IPS-15b (cell line): ENCODE data around the gene CPLX4.

ENCODE experiments used
- H3K27me3 ChIP-seq: one replicate; pipeline ENCODE4 v1.6.1; 2013; ENCODE audit warnings: low read length; ENCODE audit not compliant: control insufficient read depth, insufficient read depth
- H3K36me3 ChIP-seq: one replicate; pipeline ENCODE4 v1.6.1; 2013; ENCODE audit warnings: low read length; ENCODE audit not compliant: control insufficient read depth, insufficient read depth
- H3K4me1 ChIP-seq: one replicate; pipeline ENCODE4 v1.6.1; 2013; ENCODE audit warnings: mild to moderate bottlenecking, low read length; ENCODE audit not compliant: control insufficient read depth, insufficient read depth
- H3K4me3 ChIP-seq: one replicate; pipeline ENCODE4 v1.5.1; 2013; ENCODE audit warnings: low read depth, low read length
- H3K9ac ChIP-seq: one replicate; pipeline ENCODE4 v1.6.1; 2013; ENCODE audit warnings: low read depth, mild to moderate bottlenecking, low read length
- H3K9me3 ChIP-seq: one replicate; pipeline ENCODE4 v1.6.1; 2013; ENCODE audit warnings: mild to moderate bottlenecking, low read length; ENCODE audit not compliant: control insufficient read depth, insufficient read depth

The CPLX4 gene

DNA sequence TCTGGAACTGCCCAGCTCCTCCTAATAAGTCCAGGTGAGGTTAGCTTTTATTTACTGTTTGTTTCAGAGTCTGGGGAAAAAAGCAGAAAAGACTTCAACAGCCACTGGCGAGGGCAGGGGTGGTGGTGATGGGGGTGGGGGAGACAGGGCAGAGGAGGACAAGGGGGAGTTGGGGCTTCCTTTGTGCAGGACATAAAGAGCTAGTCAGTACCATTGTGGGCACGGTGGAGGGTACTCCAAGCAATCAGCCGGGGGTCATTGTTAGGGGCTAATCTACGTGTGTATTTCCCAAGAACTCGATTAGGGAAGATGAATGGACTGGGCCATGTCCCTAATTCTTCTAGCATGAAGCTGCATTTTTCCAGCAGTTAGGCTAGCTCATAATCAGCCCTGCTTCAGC lies 42.4 kb downstream of the CPLX4 start:
- Histone ChIP-seq H3K4me3 (peak overlapping the region; percentile 1), H3K36me3 (no peaks in the 10 kb centered on the region), H3K27me3 (peaks cover 96% of the 10 kb centered on the region), H3K9ac (no peak overlapping the region), H3K4me1 (peaks cover 4% of the 10 kb centered on the region), H3K9me3 (no peaks in the 10 kb centered on the region)

DNA sequence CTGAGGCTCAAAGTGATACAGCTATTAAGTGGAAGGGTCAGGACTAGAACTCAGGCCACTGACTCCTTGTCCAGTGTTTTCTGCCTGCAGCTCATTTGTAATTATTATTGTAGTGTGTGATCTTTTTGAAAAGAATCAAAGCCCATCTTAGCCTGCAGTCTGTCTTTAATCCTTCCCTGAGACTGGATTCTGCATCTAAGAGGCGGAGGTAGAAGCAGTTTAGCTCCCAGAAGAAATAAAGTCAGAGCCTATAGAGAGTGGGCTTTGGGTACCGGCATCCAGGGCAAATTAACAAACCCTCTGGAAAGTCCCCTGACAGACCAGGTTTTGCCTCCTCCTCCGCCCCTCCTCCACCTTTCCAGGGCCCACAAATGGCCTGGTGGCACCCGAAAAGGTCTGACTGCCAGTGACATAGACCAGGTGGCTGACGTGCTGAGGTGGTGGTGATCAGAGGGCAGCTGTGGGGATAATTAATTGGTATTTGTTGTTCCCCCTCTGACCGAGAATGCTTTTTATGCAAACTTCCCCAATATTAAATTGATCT lies 43.0 kb downstream of the CPLX4 start:
- peaks cover 96% of the 10 kb centered on the region for H3K27me3 ChIP-seq
- no peaks in the 10 kb centered on the region for H3K36me3 ChIP-seq
- H3K9ac ChIP-seq, result no peak overlapping the region
- peaks cover 8% of the 10 kb centered on the region for H3K4me1 ChIP-seq
- H3K9me3 ChIP-seq, result no peaks in the 10 kb centered on the region
- H3K4me3 ChIP-seq, result peak overlapping the region; percentile 1

DNA sequence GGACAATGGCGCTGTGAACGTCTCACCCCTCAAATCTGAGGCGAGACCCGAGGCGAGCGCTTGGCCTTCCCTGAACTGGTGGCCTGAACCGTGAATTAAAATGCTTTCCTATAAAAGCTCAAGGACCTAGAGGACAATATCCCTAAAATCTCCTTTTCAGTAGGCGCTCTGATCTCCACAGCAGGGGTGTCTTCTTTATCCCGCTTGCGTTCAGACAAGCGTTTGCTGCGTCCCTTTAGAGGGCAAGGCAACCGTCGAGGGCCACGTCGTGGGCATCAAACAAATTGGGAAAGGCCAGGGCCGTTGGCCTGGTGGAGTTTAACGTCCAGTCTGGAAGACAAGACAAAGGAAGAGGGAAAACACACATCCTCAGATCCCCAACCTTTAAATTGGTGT lies 43.9 kb downstream of the CPLX4 start:
- Histone ChIP-seq H3K4me1 (peaks cover 11% of the 10 kb centered on the region), H3K9ac (no peak overlapping the region), H3K4me3 (peak overlapping the region; percentile 67), H3K36me3 (no peaks in the 10 kb centered on the region), H3K9me3 (no peaks in the 10 kb centered on the region), H3K27me3 (peaks cover 97% of the 10 kb centered on the region)

DNA sequence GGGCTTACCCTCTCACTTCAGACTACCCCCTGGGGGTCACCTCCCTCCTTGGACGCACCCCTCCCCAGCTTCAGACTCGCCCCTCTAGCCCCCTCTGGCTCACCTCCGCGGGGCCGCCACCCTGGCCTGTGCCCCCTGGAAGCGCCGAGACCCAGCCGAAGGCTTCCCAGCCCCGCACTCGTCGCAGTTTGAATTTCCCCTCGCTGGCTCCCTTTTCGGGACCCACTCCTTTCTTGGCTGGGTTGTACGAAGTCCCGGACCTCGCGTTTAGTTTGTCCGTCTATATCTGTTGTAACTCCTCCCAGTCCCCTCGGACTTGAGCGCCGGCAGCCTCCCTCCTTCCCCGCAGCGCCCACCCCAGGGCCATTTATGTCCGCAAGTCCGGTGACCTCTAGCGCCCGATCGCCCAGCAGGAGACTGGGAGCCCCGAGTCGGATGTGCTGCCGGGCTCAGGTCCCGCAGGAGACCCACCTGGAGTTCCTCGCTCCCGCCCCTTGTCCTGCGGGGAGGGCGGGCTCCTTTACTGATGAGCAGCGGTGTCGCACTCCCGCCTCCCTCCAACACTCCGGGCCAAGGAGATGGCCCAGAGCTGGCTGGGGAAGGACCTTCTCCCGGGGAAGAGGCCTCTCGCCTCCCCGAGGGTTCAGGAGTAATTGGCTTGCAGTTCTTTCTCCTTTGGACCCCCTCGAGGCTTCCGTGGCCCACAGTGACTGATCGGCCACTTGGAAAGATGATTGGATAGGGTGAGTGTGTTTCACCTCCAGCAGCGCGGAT lies 44.5 kb downstream of the CPLX4 start:
- Histone ChIP-seq H3K36me3 (no peaks in the 10 kb centered on the region), H3K9me3 (no peaks in the 10 kb centered on the region), H3K9ac (no peak overlapping the region), H3K4me1 (peaks cover 11% of the 10 kb centered on the region), H3K27me3 (peaks cover 94% of the 10 kb centered on the region), H3K4me3 (peak overlapping the region; percentile 67)

DNA sequence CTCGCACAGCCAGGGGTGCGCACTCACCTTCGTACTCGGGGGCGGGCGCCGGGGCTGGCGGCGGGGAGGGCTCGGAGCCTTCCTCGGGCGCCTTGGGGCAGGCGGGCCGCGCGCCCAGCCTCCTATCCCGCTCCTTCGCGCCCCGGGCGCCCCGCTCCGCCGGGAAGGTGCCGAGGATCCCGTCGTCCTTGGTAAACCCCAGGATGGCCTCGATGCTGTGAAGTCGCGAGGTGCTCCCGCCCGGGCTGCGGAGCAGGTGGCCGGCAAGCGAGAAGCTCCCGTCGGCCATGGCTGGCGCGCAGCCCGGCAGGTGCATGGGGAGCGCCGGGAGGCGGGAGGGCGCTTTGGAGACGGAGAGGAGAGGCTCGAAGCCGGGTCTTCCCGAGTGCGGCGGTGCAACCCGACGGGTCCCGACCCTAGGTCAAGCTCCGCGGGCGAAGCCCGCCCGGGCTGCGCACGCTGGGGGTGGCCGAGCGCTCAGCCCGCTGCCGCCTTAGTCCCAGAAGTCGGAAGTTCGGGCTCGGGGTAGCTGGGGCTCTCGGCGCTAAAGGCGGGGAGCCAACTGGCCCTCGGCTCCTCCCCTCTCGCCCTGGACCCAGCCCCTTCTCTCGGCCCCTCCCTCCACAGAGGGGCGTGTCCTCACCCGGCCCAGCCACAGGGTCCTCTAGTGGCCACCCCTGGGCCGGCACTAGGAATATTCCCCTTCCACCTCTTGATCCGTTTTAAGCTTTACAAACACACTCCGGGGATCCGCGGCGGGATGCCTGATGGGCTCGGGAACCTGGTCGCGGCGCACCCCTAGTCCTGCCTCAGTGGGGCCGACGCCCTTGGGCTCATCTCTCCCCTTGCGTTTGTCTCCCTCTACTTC lies 45.3 kb downstream of the CPLX4 start, which contains the start of gene RAX:
Gene RAX (minus strand): TSS at position 564 of the 868 bp plus-strand sequence. CDS start 248 bp downstream, at position 316.
- Histone ChIP-seq H3K9me3 (no peaks in the 10 kb centered on the region), H3K36me3 (no peaks in the 10 kb centered on the region), H3K4me3 (peak within 1 kb of the TSS; percentile 67)

DNA sequence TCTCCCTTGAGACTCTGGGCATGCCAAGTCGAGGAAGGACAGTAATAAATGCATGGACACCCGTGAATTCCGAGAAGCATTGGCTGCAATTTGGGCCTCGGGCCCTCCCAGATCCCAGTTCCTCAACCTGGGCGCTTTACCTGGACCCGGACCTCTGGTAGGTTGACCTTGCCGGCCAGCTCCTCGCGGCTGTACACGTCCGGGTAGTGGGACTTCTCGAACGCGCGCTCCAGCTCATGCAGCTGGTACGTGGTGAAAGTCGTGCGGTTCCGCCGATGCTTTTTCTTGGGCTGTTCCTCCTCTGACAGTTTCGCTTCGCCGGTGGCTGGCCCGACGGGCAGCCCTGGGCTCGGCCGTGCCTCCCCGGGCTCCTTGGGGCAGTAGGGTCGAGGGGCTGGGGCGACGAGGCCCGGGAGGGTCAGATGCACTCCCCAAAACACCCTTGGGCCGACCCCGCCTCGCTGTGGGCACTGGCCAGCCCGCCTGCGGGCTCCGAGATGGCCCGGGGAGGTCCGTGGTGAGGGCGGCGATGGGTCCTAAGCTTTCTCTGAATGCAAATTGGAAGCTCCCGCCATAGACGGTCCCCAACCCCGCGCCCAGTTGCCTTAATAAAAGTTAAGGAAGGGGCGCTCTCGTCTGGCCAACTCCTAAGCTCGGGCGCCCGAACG lies 46.1 kb downstream of the CPLX4 start:
- H3K27me3 ChIP-seq, result peaks cover 93% of the 10 kb centered on the region
- peak overlapping the region; percentile 60 for H3K4me3 ChIP-seq
- H3K36me3 ChIP-seq, result no peaks in the 10 kb centered on the region
- H3K9me3 ChIP-seq, result no peaks in the 10 kb centered on the region
- peaks cover 13% of the 10 kb centered on the region for H3K4me1 ChIP-seq
- no peak overlapping the region for H3K9ac ChIP-seq

More for the DNA sequence above, 45.3 kb downstream of the CPLX4 start, which contains the start of gene RAX:
- peaks cover 93% of the 10 kb centered on the region for H3K27me3 ChIP-seq
- peaks cover 13% of the 10 kb centered on the region for H3K4me1 ChIP-seq
- no peak within 1 kb of the TSS for H3K9ac ChIP-seq

DNA sequence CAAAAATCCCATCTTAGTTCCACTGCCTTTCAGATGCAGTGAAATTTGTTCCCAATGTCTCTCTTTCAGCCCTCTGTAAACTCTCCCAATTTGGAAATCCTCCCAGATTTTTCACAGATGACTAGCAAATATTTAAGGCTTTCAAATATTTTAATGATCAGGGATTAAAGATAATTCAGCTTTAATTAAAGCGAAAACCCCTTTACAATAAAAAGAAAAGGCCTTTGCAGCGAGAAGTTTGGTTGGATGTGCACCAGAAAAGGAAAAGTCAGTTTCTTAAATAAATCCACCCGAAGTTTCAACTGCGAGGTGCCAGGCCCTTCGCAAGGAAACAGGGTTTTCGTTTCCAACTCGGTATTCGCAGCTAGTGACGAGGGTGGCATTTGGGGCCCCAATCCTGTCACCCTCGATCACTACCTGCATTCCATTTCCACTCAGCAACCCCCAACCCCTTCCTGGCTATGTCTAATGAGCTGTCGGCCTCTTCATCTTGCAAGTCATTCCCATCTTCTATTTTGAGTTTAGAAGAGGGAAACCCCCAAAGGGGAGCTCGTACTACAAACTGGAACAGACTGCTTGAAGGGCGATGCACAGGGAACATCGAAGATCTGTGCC lies 46.7 kb downstream of the CPLX4 start:
- Histone ChIP-seq H3K4me1 (peaks cover 13% of the 10 kb centered on the region), H3K9ac (no peak overlapping the region), H3K36me3 (no peaks in the 10 kb centered on the region), H3K27me3 (peaks cover 93% of the 10 kb centered on the region), H3K9me3 (no peaks in the 10 kb centered on the region), H3K4me3 (peak overlapping the region; percentile 60)

DNA sequence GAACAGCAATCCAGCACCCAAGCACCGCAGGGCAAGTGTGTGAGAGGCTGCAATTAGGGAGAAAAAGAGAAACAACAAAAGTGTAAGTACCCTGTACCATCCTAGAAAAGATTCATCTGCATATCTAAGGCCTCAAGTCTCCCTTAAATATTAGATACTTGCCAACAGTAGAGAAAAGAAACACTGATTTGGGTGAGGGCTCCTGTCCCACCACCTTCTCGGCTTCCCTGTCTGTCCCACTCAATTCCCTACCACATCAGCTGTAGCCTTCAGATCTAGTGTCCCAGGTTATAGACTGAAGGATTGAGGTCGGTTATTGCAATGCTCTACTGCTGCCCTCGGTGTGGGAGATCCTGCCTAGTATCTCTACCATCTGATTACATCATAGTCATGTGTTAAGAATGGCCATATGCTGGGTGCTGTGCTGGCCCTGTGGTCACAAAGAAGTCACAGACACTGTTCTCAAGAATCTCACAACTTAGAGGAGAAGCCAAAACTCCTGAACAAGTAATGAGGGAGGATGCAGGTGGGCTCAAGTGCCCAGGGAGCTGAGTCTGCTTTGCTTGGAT lies 47.7 kb downstream of the CPLX4 start:
- H3K36me3 ChIP-seq, result no peaks in the 10 kb centered on the region
- H3K4me1 ChIP-seq, result peaks cover 9% of the 10 kb centered on the region
- peaks cover 93% of the 10 kb centered on the region for H3K27me3 ChIP-seq
- H3K9me3 ChIP-seq, result no peaks in the 10 kb centered on the region
- peak overlapping the region; percentile 16 for H3K4me3 ChIP-seq
- no peak overlapping the region for H3K9ac ChIP-seq

DNA sequence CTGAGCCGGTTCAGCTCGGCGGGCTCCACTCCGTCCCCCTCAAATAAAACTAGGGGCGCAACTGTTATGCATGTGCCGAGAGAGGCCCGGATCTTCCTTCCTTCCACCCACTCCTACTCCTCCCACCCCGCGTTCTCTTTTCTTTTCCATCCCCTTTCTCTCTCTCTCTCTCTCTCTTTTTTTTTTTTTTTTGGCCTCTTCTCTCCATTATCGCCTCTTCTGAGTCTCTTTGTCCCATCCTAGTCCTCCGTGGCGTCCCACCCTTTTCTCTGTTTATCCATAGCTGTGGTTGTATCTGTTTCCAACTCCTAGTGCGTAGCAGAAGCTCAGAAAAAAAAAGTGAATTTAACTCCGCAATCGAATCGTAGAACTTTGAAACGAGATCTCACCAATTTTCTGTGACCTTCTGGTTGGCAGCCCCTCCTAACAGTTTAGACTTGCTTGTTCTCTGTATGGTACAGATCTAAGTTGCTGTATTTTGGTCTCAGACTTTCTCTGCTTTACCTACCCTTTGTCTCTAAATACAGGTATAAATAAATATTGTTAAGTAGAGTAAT lies 48.8 kb downstream of the CPLX4 start:
- no peak overlapping the region for H3K9ac ChIP-seq
- H3K36me3 ChIP-seq, result no peaks in the 10 kb centered on the region
- peaks cover 9% of the 10 kb centered on the region for H3K4me1 ChIP-seq
- no peaks in the 10 kb centered on the region for H3K9me3 ChIP-seq
- peak overlapping the region; percentile 53 for H3K4me3 ChIP-seq
- H3K27me3 ChIP-seq, result peaks cover 93% of the 10 kb centered on the region

DNA sequence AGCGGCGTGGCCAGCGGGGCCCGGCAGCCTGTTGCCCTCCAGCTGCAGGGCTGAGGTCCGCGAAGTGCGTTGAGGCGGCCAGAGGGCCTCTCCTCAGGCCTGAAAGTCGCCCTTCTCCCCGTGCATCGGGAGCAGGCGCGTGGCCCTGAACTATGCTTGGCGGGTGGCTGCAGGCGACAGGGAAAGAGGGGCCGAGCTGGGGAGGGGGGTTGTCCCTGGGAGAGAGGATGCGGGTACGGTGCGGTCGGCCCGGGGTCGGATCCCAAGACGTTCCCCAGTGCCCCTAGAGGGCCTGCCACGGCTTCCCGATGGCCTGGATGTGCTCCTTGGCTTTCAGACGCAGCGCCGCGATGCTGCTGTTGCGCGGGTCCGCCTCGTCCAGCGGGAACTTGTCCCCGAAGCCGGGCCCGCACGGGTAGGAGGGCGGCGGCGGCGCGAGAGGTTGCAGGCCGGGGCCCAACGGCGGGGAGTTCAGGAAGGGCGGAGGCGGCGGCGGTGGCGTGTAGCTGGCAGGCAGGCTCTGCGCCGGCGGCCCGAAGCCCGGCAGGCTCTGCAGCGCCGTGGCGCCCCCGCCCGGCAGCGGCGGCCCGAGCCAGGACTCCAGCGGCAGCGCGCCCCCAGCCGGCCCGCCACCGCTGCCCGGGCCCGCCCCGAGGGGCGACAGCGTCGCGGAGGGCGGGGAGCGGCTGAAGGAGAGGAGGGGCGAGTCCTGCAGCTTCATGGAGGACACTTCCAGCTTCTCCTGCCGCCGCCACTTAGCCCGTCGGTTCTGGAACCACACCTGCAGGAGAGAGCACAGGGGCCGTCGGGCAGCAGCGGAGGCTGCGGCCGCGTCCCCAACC lies 49.5 kb downstream of the CPLX4 start:
- Histone ChIP-seq H3K9me3 (no peaks in the 10 kb centered on the region), H3K36me3 (no peaks in the 10 kb centered on the region), H3K4me3 (peak overlapping the region; percentile 53), H3K27me3 (peaks cover 93% of the 10 kb centered on the region), H3K4me1 (peaks cover 9% of the 10 kb centered on the region), H3K9ac (no peak overlapping the region)
